ENCODE measurements around the gene TPH2. TPM values are rescaled to one million over a fixed set of nuclear protein-coding genes. Genes with fewer than 3 reads are reported as not detected.

The TPH2 gene
- total RNA-seq, 1 experiment from 2014 or later = not detected

- DNase-seq (ENCODE audit: unreplicated experiment) = no peak
- POLR2A ChIA-PET = no interaction called here
- intact Hi-C loops (cut with micrococcal nuclease) = no loop called here
Observed at GRCh38 chr12:71955970-71956369, 17.3 kb downstream of the TPH2 start.

GRCh38 chr12:71958056-71958455 is 19.4 kb downstream of the TPH2 start:
- H3K27ac Mint-ChIP-seq (ENCODE audit: low read depth, unreplicated experiment) = no peak overlapping the region
- CTCF ChIA-PET = interaction anchor here (0.6 to 1.1 kb wide), 2 partner anchors 13 to 140 kb away, joined by 3 read pairs; no protein-coding TSS in a partner anchor

More at GRCh38 chr12:71955970-71956369, 17.3 kb downstream of the TPH2 start:
- BruUV-seq (replicated peaks) = no TSS peak
- H3K4me1 Mint-ChIP-seq (ENCODE audit: insufficient read depth, unreplicated experiment) = no peaks in the 10 kb centered on the region
- no peaks in the 10 kb centered on the region for H3K36me3 Mint-ChIP-seq (ENCODE audit: insufficient read depth, unreplicated experiment)
- no peaks in the 10 kb centered on the region for H3K9me3 Mint-ChIP-seq (ENCODE audit: unreplicated experiment)
- no peak for TF ChIP-seq CTCF (IDR thresholded peaks at IDR 0.05; ENCODE audit: unreplicated experiment)
- no peak overlapping the region for H3K27ac Mint-ChIP-seq (ENCODE audit: low read depth, unreplicated experiment)
- peaks cover 12% of the 10 kb centered on the region for H3K27me3 Mint-ChIP-seq (ENCODE audit: insufficient read depth, unreplicated experiment)
- no peak overlapping the region for H3K4me3 Mint-ChIP-seq (ENCODE audit: unreplicated experiment)
- CTCF ChIA-PET = no interaction called here

GRCh38 chr12:71958457-71958856 is 19.8 kb downstream of the TPH2 start:
- ChIA-PET POLR2A (no interaction called here), CTCF (interaction anchor here (0.6 kb wide), 1 partner anchor 140 kb away, joined by 3 read pairs; no protein-coding TSS in a partner anchor)
- H3K27me3 Mint-ChIP-seq (ENCODE audit: insufficient read depth, unreplicated experiment) = peaks cover 27% of the 10 kb centered on the region
- no TSS peak for BruUV-seq (replicated peaks)
- no peak for TF ChIP-seq CTCF (IDR thresholded peaks at IDR 0.05; ENCODE audit: unreplicated experiment)
- intact Hi-C loops (cut with micrococcal nuclease) = no loop called here
- H3K9me3 Mint-ChIP-seq (ENCODE audit: unreplicated experiment) = no peaks in the 10 kb centered on the region
- no peak overlapping the region for H3K4me3 Mint-ChIP-seq (ENCODE audit: unreplicated experiment)
- no peak overlapping the region for H3K27ac Mint-ChIP-seq (ENCODE audit: low read depth, unreplicated experiment)
- H3K36me3 Mint-ChIP-seq (ENCODE audit: insufficient read depth, unreplicated experiment) = no peaks in the 10 kb centered on the region
- no peak for DNase-seq (ENCODE audit: unreplicated experiment)
- no peaks in the 10 kb centered on the region for H3K4me1 Mint-ChIP-seq (ENCODE audit: insufficient read depth, unreplicated experiment)

More at GRCh38 chr12:71958056-71958455, 19.4 kb downstream of the TPH2 start:
- DNase-seq (ENCODE audit: unreplicated experiment) = no peak
- H3K27me3 Mint-ChIP-seq (ENCODE audit: insufficient read depth, unreplicated experiment) = peaks cover 27% of the 10 kb centered on the region
- no TSS peak for BruUV-seq (replicated peaks)
- H3K36me3 Mint-ChIP-seq (ENCODE audit: insufficient read depth, unreplicated experiment) = no peaks in the 10 kb centered on the region
- H3K4me3 Mint-ChIP-seq (ENCODE audit: unreplicated experiment) = no peak overlapping the region
- no peak for TF ChIP-seq CTCF (IDR thresholded peaks at IDR 0.05; ENCODE audit: unreplicated experiment)
- H3K9me3 Mint-ChIP-seq (ENCODE audit: unreplicated experiment) = no peaks in the 10 kb centered on the region
- POLR2A ChIA-PET = no interaction called here
- intact Hi-C loops (cut with micrococcal nuclease) = no loop called here
- H3K4me1 Mint-ChIP-seq (ENCODE audit: insufficient read depth, unreplicated experiment) = no peaks in the 10 kb centered on the region

GRCh38 chr12:71958993-71959578 is 20.4 kb downstream of the TPH2 start:
- H3K4me1 Mint-ChIP-seq (ENCODE audit: insufficient read depth, unreplicated experiment) = no peaks in the 10 kb centered on the region
- H3K27me3 Mint-ChIP-seq (ENCODE audit: insufficient read depth, unreplicated experiment) = peaks cover 27% of the 10 kb centered on the region
- H3K9me3 Mint-ChIP-seq (ENCODE audit: unreplicated experiment) = no peaks in the 10 kb centered on the region
- BruUV-seq (replicated peaks) = no TSS peak
- ChIA-PET POLR2A (no interaction called here), CTCF (no interaction called here)
- intact Hi-C loops (cut with micrococcal nuclease) = no loop called here
- no peak overlapping the region for H3K27ac Mint-ChIP-seq (ENCODE audit: low read depth, unreplicated experiment)
- no peak overlapping the region for H3K4me3 Mint-ChIP-seq (ENCODE audit: unreplicated experiment)
- no peak for TF ChIP-seq CTCF (IDR thresholded peaks at IDR 0.05; ENCODE audit: unreplicated experiment)
- no peak for DNase-seq (ENCODE audit: unreplicated experiment)
- no peaks in the 10 kb centered on the region for H3K36me3 Mint-ChIP-seq (ENCODE audit: insufficient read depth, unreplicated experiment)

Data from MCF 10A (cell line).